Measurements from ENCODE around the gene OXSR1.

Gene OXSR1

GRCh38 chr3:38297947-38298711 lies 132.8 kb downstream of the OXSR1 start:
- DNase-seq (ENCODE audit: low read depth in 4 of 4, low spot score in 1 of 4), result no peak
